Hepatocyte (in vitro differentiated cells): Measurements from ENCODE around the gene C2.

Source experiments
- EZH2 ChIP-seq: fragments of 200-600 bp; sonication (generic); IDR thresholded peaks from 2 replicates; pipeline ENCODE4 v1.6.1; 2016; ENCODE audit warnings: antibody characterized with exemption, mild to moderate bottlenecking, borderline replicate concordance
- TF ChIP-seq, protein P1 (sequence below): fragments of 200-600 bp; sonication (generic); IDR thresholded peaks from 2 replicates; pipeline ENCODE4 v1.5.1; 2016; ENCODE audit warnings: antibody characterized with exemption, mild to moderate bottlenecking; ENCODE audit not compliant: poor library complexity

DNA sequence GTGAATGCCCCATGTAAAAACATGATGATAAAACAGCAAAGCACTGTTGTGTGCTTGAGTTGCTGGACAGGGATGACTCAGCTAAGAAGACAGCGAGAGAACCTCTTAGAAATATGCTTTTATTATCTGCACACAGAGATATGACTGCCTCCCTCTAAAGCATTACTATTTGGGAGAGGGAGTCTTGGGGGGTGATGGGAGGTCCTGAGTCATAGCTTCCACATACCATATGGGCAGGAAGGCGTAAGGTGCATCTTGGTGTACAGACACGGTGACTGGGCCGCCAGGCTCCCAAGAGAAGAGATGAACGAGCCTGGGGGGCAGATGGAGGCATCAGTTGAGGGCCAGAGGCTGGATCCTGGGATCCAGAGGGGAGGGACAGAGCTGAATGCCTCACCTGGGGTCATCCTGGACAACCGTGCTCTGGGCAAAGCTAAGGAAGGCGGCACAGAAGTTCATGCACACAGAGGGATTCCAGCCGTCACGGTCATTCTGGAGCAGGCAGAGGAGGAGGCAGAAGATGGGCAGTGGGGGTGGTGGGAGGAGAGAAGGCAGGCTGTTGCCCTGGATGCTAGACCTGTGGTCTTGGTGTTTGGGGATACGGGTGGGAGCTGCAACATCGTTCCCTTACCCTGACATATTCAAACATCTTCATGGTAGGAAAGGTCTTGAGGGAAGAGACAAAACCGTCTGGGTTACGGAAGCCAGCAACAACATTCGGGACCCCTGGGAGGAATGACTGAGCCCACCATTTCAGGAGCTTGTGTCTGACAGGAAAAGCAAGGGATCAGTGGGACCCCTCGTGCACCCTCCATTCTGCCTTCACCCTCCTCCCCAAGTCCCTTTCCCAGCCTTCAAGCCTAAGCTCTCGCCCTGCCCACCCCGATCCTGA lies 42.4 kb downstream of the C2 start:
- TF ChIP-seq EZH2: no peak
- TF ChIP-seq, protein P1, sequence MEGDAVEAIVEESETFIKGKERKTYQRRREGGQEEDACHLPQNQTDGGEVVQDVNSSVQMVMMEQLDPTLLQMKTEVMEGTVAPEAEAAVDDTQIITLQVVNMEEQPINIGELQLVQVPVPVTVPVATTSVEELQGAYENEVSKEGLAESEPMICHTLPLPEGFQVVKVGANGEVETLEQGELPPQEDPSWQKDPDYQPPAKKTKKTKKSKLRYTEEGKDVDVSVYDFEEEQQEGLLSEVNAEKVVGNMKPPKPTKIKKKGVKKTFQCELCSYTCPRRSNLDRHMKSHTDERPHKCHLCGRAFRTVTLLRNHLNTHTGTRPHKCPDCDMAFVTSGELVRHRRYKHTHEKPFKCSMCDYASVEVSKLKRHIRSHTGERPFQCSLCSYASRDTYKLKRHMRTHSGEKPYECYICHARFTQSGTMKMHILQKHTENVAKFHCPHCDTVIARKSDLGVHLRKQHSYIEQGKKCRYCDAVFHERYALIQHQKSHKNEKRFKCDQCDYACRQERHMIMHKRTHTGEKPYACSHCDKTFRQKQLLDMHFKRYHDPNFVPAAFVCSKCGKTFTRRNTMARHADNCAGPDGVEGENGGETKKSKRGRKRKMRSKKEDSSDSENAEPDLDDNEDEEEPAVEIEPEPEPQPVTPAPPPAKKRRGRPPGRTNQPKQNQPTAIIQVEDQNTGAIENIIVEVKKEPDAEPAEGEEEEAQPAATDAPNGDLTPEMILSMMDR: no peak
